ENCODE data around the gene SLC30A4. TPM values are rescaled to one million over a fixed set of nuclear protein-coding genes. Genes with fewer than 3 reads are reported as not detected.
A peak's percentile ranks its signal among the peaks of the same experiment; 100 is the strongest.

The SLC30A4 gene
- total and polyA plus RNA-seq, 2 experiments from 2014 or later = not detected

GRCh38 chr15:45431511-45431910, 91.0 kb downstream of the SLC30A4 start:
- Histone ChIP-seq H4K20me1 (replicated peaks; ENCODE audit: insufficient read depth) (no peaks in the 10 kb centered on the region; the same call in 1 of the 2 replicates), H3K9me2 (ENCODE audit: insufficient read depth) (no peaks in the 10 kb centered on the region), H3K4me2 (no peak overlapping the region), H3K4me1 (ENCODE audit: insufficient read depth) (no peaks in the 10 kb centered on the region), H2AFZ (no peak overlapping the region), H3K27ac (ENCODE audit: low read depth) (no peak overlapping the region), H3K36me3 (ENCODE audit: insufficient read depth) (no peaks in the 10 kb centered on the region), H3K79me2 (replicated peaks; ENCODE audit: insufficient read depth) (no peaks in the 10 kb centered on the region), H3K4me3 (no peak overlapping the region), H3F3A (replicated peaks; ENCODE audit: low read depth) (no peaks in the 10 kb centered on the region), H3K27me3 (ENCODE audit: insufficient read depth) (peaks cover 52% of the 10 kb centered on the region)
- DNase-seq (ENCODE audit: low spot score) = no peak
- ATAC-seq = peak; percentile 41; the same call in 2 of the 3 replicates
- no peak overlapping the region for H3K4me3 Mint-ChIP-seq
- no peaks in the 10 kb centered on the region for H3K36me3 Mint-ChIP-seq (ENCODE audit: low read depth)
- no peak overlapping the region for H3K27ac Mint-ChIP-seq
- H3K4me1 Mint-ChIP-seq = no peaks in the 10 kb centered on the region
- no peaks in the 10 kb centered on the region for H3K9me3 Mint-ChIP-seq
- TF ChIP-seq ZNF114 (CRISPR knock-in tag; IDR thresholded peaks at IDR 0.05) (no peak), EZH2phosphoT487 (IDR thresholded peaks at IDR 0.05; ENCODE audit: unreplicated experiment) (no peak), POLR2AphosphoS5 (IDR thresholded peaks at IDR 0.05; ENCODE audit: low read depth) (no peak), ZNF331 (CRISPR knock-in tag; IDR thresholded peaks at IDR 0.05; ENCODE audit: low read depth) (no peak), STAT1 (IDR thresholded peaks at IDR 0.05; ENCODE audit: unreplicated experiment) (no peak), CREB1 (CRISPR knock-in tag; IDR thresholded peaks at IDR 0.05; ENCODE audit: low read depth) (no peak), ETS1 (IDR thresholded peaks at IDR 0.05) (no peak), EZH2 (IDR thresholded peaks at IDR 0.05; ENCODE audit: low read depth, unreplicated experiment) (no peak), NANOG (IDR thresholded peaks at IDR 0.05; ENCODE audit: borderline replicate concordance) (no peak), JUNB (IDR thresholded peaks at IDR 0.05; ENCODE audit: unreplicated experiment) (no peak), ZNF462 (CRISPR knock-in tag; IDR thresholded peaks at IDR 0.05) (no peak), REST (IDR thresholded peaks at IDR 0.05; ENCODE audit: unreplicated experiment) (no peak)
- TF ChIP-seq, protein P1, sequence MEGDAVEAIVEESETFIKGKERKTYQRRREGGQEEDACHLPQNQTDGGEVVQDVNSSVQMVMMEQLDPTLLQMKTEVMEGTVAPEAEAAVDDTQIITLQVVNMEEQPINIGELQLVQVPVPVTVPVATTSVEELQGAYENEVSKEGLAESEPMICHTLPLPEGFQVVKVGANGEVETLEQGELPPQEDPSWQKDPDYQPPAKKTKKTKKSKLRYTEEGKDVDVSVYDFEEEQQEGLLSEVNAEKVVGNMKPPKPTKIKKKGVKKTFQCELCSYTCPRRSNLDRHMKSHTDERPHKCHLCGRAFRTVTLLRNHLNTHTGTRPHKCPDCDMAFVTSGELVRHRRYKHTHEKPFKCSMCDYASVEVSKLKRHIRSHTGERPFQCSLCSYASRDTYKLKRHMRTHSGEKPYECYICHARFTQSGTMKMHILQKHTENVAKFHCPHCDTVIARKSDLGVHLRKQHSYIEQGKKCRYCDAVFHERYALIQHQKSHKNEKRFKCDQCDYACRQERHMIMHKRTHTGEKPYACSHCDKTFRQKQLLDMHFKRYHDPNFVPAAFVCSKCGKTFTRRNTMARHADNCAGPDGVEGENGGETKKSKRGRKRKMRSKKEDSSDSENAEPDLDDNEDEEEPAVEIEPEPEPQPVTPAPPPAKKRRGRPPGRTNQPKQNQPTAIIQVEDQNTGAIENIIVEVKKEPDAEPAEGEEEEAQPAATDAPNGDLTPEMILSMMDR (conservative IDR thresholded peaks at IDR 0.05; ENCODE audit: low read depth in 2 of 2) = no peak
- peaks cover 21% of the 10 kb centered on the region for H3K27me3 Mint-ChIP-seq (ENCODE audit: insufficient read depth, low read depth, poor library complexity)

Measured in GM23338 (cell line).